Psoas muscle (tissue), 8 donors: ENCODE results near the gene ANXA10. TPM values are rescaled to one million over a fixed set of nuclear protein-coding genes. Genes with fewer than 3 reads are reported as not detected.

Source experiments
- ATAC-seq, 4 donors: fragments of 200-7000 bp; cut with Tn5 transposase; one replicate each; pipeline ENCODE4 v1.9.1; 2020; ENCODE audit warnings: moderate library complexity in 3 of 4, mild to moderate bottlenecking in 2 of 4
- DNase-seq, 2 donors: peaks; one replicate each; pipeline ENCODE4 v3.0.0-alpha.2; 2020
- H3K27ac ChIP-seq: fragments of 200-600 bp; one replicate; pipeline ENCODE4 v1.8.0; 2022
- H3K27me3 ChIP-seq, 3 donors: fragments of 200-600 bp in 1 of 3; one replicate each; pipeline versions ENCODE4 v1.6.1 to v1.8.0; 2013 to 2022; ENCODE audit warnings: low read length in 2 of 3, mild to moderate bottlenecking in 2 of 3, moderate library complexity in 1 of 3; ENCODE audit not compliant: insufficient read depth in 3 of 3
- H3K36me3 ChIP-seq, 2 donors: fragments of 200-600 bp in 1 of 2; one replicate each; pipeline versions ENCODE4 v1.6.1 to v1.8.0; 2013 to 2022; ENCODE audit warnings: low read depth in 1 of 2, mild to moderate bottlenecking in 1 of 2, moderate library complexity in 1 of 2; ENCODE audit not compliant: insufficient read depth in 1 of 2
- H3K4me1 ChIP-seq: fragments of 200-600 bp; one replicate; pipeline ENCODE4 v1.8.0; 2022
- H3K4me3 ChIP-seq: fragments of 200-600 bp; one replicate; pipeline ENCODE4 v1.8.0; 2022; ENCODE audit warnings: mild to moderate bottlenecking
- H3K9me3 ChIP-seq: fragments of 200-600 bp; one replicate; pipeline ENCODE4 v1.8.0; 2022
- WGBS, 3 donors: extraction: QIAGEN DNeasy Blood & Tissue Kit; methylation state at CpG; one replicate each; pipeline versions ENCODE4 v1.1.6 to v1.1.7; 2013; 5-methylcytosine and 5-hydroxymethylcytosine counted together
- intact Hi-C, 2 donors: fragments of 100-400 bp; cut with DNase I; formaldehyde crosslinking; loops; one replicate each; pipeline versions ENCODE4 v1.11.0 to v1.14.2; 2022
- polyA plus RNA-seq, 3 donors: library from polyadenylated mRNA; stranded (reverse); fragments of 200-250 nt; gene quantifications; one replicate each; pipeline ENCODE4 v1.2.3, GENCODE V29; 2013
- total RNA-seq, 4 donors: library from RNA; stranded (reverse); fragmentation: NEBNext Ultra II Directional in 2 of 4; extraction: Animal tissue kit (Norgen Biotek cat#: 25700) in 2 of 4; gene quantifications; one replicate each; pipeline versions ENCODE4 v1.2.1 to v1.2.4, GENCODE V29; 2021 to 2023
- TF ChIP-seq, protein P1 (sequence below): fragments of 200-600 bp; IDR thresholded peaks from one replicate; pipeline ENCODE4 v1.8.0; 2022; ENCODE audit warnings: antibody characterized with exemption
- donor health status: healthy with polysubstance abuse.
- donor health status: DM: no; HTN: no; CAD: no; lungs with moderate emphysema.
- donor health status: Bipolar disorder and iron deficiency.
- donor health status: healthy.
- donor health status: DM: yes; HTN: yes; CAD: no.
- donor health status: DM: no; HTN: no; CAD: no.
- donor health status: DM: no; HTN: no; CAD: no.
- donor health status: DM: yes; HTN: yes; CAD: no.

Gene ANXA10
- total and polyA plus RNA-seq, 7 donors = not detected

DNA sequence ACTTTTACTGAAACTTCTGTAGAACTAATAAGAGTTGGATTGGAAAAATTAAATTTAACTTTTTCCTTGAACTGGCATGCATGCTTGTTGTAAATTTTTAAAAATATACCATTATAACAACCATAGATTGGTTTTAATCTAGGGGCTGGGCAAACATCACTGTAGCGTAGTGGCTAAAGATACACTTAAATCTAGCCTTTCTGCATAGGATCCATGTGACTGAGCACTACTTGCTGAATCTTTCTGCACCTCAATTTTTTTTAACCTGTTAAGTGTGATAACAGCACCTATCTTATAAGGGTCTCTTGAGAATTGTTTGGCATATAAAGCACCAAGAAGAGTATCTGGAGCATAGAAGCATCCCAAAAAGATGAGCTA, 4.1 kb downstream of the ANXA10 start:
- H3K27ac ChIP-seq = no peak overlapping the region
- 86 to 95% (median 88%) methylated on average over 1 of the region's 1 CpG for WGBS, 3 donors
- H3K4me1 ChIP-seq = no peaks in the 10 kb centered on the region
- TF ChIP-seq, protein P1, sequence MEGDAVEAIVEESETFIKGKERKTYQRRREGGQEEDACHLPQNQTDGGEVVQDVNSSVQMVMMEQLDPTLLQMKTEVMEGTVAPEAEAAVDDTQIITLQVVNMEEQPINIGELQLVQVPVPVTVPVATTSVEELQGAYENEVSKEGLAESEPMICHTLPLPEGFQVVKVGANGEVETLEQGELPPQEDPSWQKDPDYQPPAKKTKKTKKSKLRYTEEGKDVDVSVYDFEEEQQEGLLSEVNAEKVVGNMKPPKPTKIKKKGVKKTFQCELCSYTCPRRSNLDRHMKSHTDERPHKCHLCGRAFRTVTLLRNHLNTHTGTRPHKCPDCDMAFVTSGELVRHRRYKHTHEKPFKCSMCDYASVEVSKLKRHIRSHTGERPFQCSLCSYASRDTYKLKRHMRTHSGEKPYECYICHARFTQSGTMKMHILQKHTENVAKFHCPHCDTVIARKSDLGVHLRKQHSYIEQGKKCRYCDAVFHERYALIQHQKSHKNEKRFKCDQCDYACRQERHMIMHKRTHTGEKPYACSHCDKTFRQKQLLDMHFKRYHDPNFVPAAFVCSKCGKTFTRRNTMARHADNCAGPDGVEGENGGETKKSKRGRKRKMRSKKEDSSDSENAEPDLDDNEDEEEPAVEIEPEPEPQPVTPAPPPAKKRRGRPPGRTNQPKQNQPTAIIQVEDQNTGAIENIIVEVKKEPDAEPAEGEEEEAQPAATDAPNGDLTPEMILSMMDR = no peak
- DNase-seq = no peak
- no peaks in the 10 kb centered on the region for H3K36me3 ChIP-seq
- ATAC-seq = no peak
- no peaks in the 10 kb centered on the region for H3K27me3 ChIP-seq
- H3K9me3 ChIP-seq = no peaks in the 10 kb centered on the region
- no peak overlapping the region for H3K4me3 ChIP-seq
- intact Hi-C loops = no loop called here

- ATAC-seq = no peak
- 65 to 77% (median 71%) methylated on average over 2 of the region's 2 CpGs for WGBS, 3 donors
- TF ChIP-seq, protein P1 = no peak
- Histone ChIP-seq H3K27ac (no peak overlapping the region), H3K4me1 (no peaks in the 10 kb centered on the region), H3K36me3 (no peaks in the 10 kb centered on the region), H3K9me3 (no peaks in the 10 kb centered on the region), H3K4me3 (no peak overlapping the region), H3K27me3 (no peaks in the 10 kb centered on the region)
- no peak for DNase-seq
- intact Hi-C loops = no loop called here
These were observed 4.8 kb downstream of the ANXA10 start for GRCh38 chr4:168097161-168097560.

GRCh38 chr4:168098248-168098717, 5.9 kb downstream of the ANXA10 start:
- Histone ChIP-seq H3K36me3 (no peaks in the 10 kb centered on the region), H3K4me3 (no peak overlapping the region), H3K9me3 (no peaks in the 10 kb centered on the region), H3K27me3 (no peaks in the 10 kb centered on the region), H3K27ac (no peak overlapping the region), H3K4me1 (no peaks in the 10 kb centered on the region)
- intact Hi-C loops = no loop called here
- 60 to 78% (median 77%) methylated on average over 1 of the region's 1 CpG for WGBS, 3 donors
- TF ChIP-seq, protein P1 = no peak
- ATAC-seq (no peak), DNase-seq (no peak)

- H3K4me1 ChIP-seq = no peaks in the 10 kb centered on the region
- ATAC-seq (no peak), DNase-seq (no peak)
- 95 to 96% (median 96%) methylated on average over 3 of the region's 3 CpGs for WGBS, 3 donors
- no peaks in the 10 kb centered on the region for H3K9me3 ChIP-seq
- no peak overlapping the region for H3K4me3 ChIP-seq
- no peaks in the 10 kb centered on the region for H3K27me3 ChIP-seq
- no peak overlapping the region for H3K27ac ChIP-seq
- intact Hi-C loops = no loop called here
- TF ChIP-seq, protein P1 = no peak
- H3K36me3 ChIP-seq = no peaks in the 10 kb centered on the region
These were observed 6.9 kb downstream of the ANXA10 start for GRCh38 chr4:168099195-168099594.

GRCh38 chr4:168101026-168101425, 8.7 kb downstream of the ANXA10 start:
- Histone ChIP-seq H3K4me1 (no peaks in the 10 kb centered on the region), H3K4me3 (no peak overlapping the region), H3K36me3 (no peaks in the 10 kb centered on the region), H3K27me3 (no peaks in the 10 kb centered on the region), H3K27ac (no peak overlapping the region), H3K9me3 (no peaks in the 10 kb centered on the region)
- 79 to 89% (median 86%) methylated on average over 1 of the region's 1 CpG for WGBS, 3 donors
- TF ChIP-seq, protein P1 = no peak
- intact Hi-C loops = no loop called here
- ATAC-seq (no peak), DNase-seq (no peak)
